ENCODE measurements around the gene TMEM150A.
"Not testable (repeated sequence)": the region's sequence is repeated elsewhere in the genome, so short reads cannot be mapped to it uniquely, and the experiment has no call there.

Gene TMEM150A

GRCh38 chr2:85595301-85596025 lies 7.0 kb downstream of the TMEM150A start, which contains the start of gene RNF181:
Gene RNF181 (plus strand): TSS chr2:85595745. CDS start chr2:85595764, 19 bp downstream.
- in situ Hi-C loops (cut with MboI; ENCODE audit: low sequenced_read_pairs) = no loop called here

GRCh38 chr2:85594715-85595300 lies 7.7 kb downstream of the TMEM150A start:
- in situ Hi-C loops (cut with MboI; ENCODE audit: low sequenced_read_pairs) = no loop called here

GRCh38 chr2:85593023-85593422 lies 9.5 kb downstream of the TMEM150A start:
- in situ Hi-C loops (cut with MboI; ENCODE audit: low sequenced_read_pairs) = no loop called here

GRCh38 chr2:85592299-85592698 lies 10.2 kb downstream of the TMEM150A start:
- in situ Hi-C loops (cut with MboI; ENCODE audit: low sequenced_read_pairs) = not testable (repeated sequence)

GRCh38 chr2:85591563-85591962 lies 10.9 kb downstream of the TMEM150A start:
- in situ Hi-C loops (cut with MboI; ENCODE audit: low sequenced_read_pairs) = no loop called here

- in situ Hi-C loops (cut with MboI; ENCODE audit: low sequenced_read_pairs) = no loop called here
These were observed 11.5 kb downstream of the TMEM150A start for GRCh38 chr2:85590950-85591349.

GRCh38 chr2:85589982-85590791 lies 12.3 kb downstream of the TMEM150A start:
- in situ Hi-C loops (cut with MboI; ENCODE audit: low sequenced_read_pairs) = no loop called here

GRCh38 chr2:85589181-85589580 lies 13.3 kb downstream of the TMEM150A start:
- in situ Hi-C loops (cut with MboI; ENCODE audit: low sequenced_read_pairs) = no loop called here

GRCh38 chr2:85588645-85589044 lies 13.9 kb downstream of the TMEM150A start:
- in situ Hi-C loops (cut with MboI; ENCODE audit: low sequenced_read_pairs) = no loop called here

GRCh38 chr2:85588236-85588635 lies 14.3 kb downstream of the TMEM150A start:
- in situ Hi-C loops (cut with MboI; ENCODE audit: low sequenced_read_pairs) = no loop called here

- in situ Hi-C loops (cut with MboI; ENCODE audit: low sequenced_read_pairs) = no loop called here
These were observed 16.8 kb downstream of the TMEM150A start for GRCh38 chr2:85585781-85586105.

GRCh38 chr2:85584857-85585780 lies 17.4 kb downstream of the TMEM150A start:
- in situ Hi-C loops (cut with MboI; ENCODE audit: low sequenced_read_pairs) = no loop called here

- in situ Hi-C loops (cut with MboI; ENCODE audit: low sequenced_read_pairs) = no loop called here
These were observed 18.1 kb downstream of the TMEM150A start, which contains the start of gene VAMP5 for GRCh38 chr2:85584354-85584856. Gene VAMP5 (plus strand): TSS chr2:85584431. CDS start chr2:85584491, 60 bp downstream.

- in situ Hi-C loops (cut with MboI; ENCODE audit: low sequenced_read_pairs) = no loop called here
These were observed 18.7 kb downstream of the TMEM150A start for GRCh38 chr2:85583667-85584353.

- in situ Hi-C loops (cut with MboI; ENCODE audit: low sequenced_read_pairs) = no loop called here
These were observed 20.0 kb downstream of the TMEM150A start for GRCh38 chr2:85582492-85582891.

GRCh38 chr2:85580206-85580605 lies 22.3 kb downstream of the TMEM150A start:
- in situ Hi-C loops (cut with MboI; ENCODE audit: low sequenced_read_pairs) = no loop called here

- in situ Hi-C loops (cut with MboI; ENCODE audit: low sequenced_read_pairs) = no loop called here
These were observed 23.1 kb downstream of the TMEM150A start for GRCh38 chr2:85579266-85579935.

- in situ Hi-C loops (cut with MboI; ENCODE audit: low sequenced_read_pairs) = no loop called here
These were observed 24.0 kb downstream of the TMEM150A start for GRCh38 chr2:85578243-85579180.
